HUES64 (cell line): ENCODE measurements around the gene SAG.
"Not testable (repeated sequence)": the region's sequence is repeated elsewhere in the genome, so short reads cannot be mapped to it uniquely, and the experiment has no call there.

Experiments
- H3K27ac ChIP-seq: 2 replicates; pipeline ENCODE4 v1.7.0; 2013; ENCODE audit warnings: low read depth, low read length, inconsistent platforms
- H3K27me3 ChIP-seq: 2 replicates; pipeline ENCODE4 v1.6.1; 2013; ENCODE audit warnings: mild to moderate bottlenecking, low read length; ENCODE audit not compliant: insufficient read depth
- H3K36me3 ChIP-seq: 2 replicates; pipeline ENCODE4 v1.6.1; 2013; ENCODE audit warnings: mild to moderate bottlenecking, low read length; ENCODE audit not compliant: insufficient read depth
- H3K4me1 ChIP-seq: 2 replicates; pipeline ENCODE4 v1.6.1; 2013; ENCODE audit warnings: mild to moderate bottlenecking, low read length, moderate library complexity; ENCODE audit not compliant: insufficient read depth
- H3K4me3 ChIP-seq: 2 replicates; pipeline ENCODE4 v1.5.1; 2013; ENCODE audit warnings: mild to moderate bottlenecking, low read length, moderate library complexity
- H3K9ac ChIP-seq: 2 replicates; pipeline ENCODE4 v1.6.1; 2013; ENCODE audit warnings: mild to moderate bottlenecking, low read depth, low read length
- H3K9me3 ChIP-seq: 2 replicates; pipeline ENCODE4 v1.6.1; 2013; ENCODE audit warnings: low read depth, low read length; ENCODE audit not compliant: insufficient read depth
- WGBS: fragments of 150-250, 120-280 bp; methylation state at CpG from one replicate; pipeline ENCODE4 v1.1.7; 2013; ENCODE audit warnings: missing lambda C conversion rate; 5-methylcytosine and 5-hydroxymethylcytosine counted together

Gene SAG

GRCh38 chr2:233332125-233332524, 24.5 kb downstream of the SAG start:
- no peak overlapping the region for H3K9ac ChIP-seq
- no peaks in the 10 kb centered on the region for H3K9me3 ChIP-seq
- 94% methylated on average over 4 of the region's 4 CpGs for WGBS
- H3K27me3 ChIP-seq: peaks cover 89% of the 10 kb centered on the region
- H3K27ac ChIP-seq: no peak overlapping the region
- no peak overlapping the region for H3K4me3 ChIP-seq
- H3K4me1 ChIP-seq: peaks cover 13% of the 10 kb centered on the region
- H3K36me3 ChIP-seq: no peaks in the 10 kb centered on the region

GRCh38 chr2:233334915-233335314, 27.3 kb downstream of the SAG start:
- 91% methylated on average over 10 of the region's 11 CpGs for WGBS
- H3K27me3 ChIP-seq: peaks cover 80% of the 10 kb centered on the region
- H3K9ac ChIP-seq: no peak overlapping the region
- H3K4me1 ChIP-seq: peaks cover 4% of the 10 kb centered on the region
- H3K27ac ChIP-seq: no peak overlapping the region
- no peaks in the 10 kb centered on the region for H3K9me3 ChIP-seq
- H3K36me3 ChIP-seq: no peaks in the 10 kb centered on the region
- H3K4me3 ChIP-seq: no peak overlapping the region

DNA sequence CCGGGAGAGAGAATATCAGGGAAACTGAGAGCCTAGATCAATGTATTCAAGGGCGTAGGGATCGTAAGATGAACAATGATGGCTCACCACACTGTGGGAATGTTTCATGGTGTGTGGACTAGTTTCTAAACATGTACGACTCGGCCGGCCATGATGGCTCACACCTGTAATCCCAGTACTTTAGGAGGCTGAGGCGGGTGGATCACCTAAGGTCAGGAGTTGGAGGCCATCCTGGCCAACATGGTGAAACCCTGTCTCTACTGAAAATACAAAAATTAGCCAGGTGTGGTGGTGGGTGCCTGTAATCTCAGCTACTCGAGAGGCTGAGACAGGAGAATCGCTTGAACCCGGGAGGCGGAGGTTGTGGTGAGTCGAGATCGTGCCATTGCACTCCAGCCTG, 28.5 kb downstream of the SAG start:
- WGBS: 95% methylated on average over 13 of the region's 13 CpGs
- H3K27ac ChIP-seq: not testable (repeated sequence)

DNA sequence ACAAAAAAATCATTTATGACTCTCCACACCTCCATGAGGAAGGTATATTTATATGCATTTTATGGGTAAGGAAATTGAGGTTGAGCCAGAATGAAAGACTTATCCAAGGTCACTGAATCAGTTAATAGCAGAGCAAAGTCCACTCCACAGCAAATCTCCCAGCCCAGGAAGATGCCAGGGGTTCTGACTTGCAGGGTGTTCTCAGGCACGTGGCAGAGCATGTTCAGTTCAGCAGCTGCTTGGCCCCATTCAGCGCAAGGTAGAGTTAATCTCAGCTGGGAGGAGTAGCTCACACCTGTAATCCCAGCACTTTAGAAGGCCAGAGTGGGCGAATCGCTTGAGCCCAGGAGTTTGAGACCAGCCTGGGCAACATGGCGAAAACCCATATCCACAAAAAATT, 28.9 kb downstream of the SAG start:
- H3K27me3 ChIP-seq: peaks cover 63% of the 10 kb centered on the region
- 94% methylated on average over 5 of the region's 5 CpGs for WGBS
- H3K4me1 ChIP-seq: no peaks in the 10 kb centered on the region
- no peak overlapping the region for H3K27ac ChIP-seq
- H3K4me3 ChIP-seq: no peak overlapping the region
- no peaks in the 10 kb centered on the region for H3K9me3 ChIP-seq
- no peak overlapping the region for H3K9ac ChIP-seq
- no peaks in the 10 kb centered on the region for H3K36me3 ChIP-seq

More for the DNA sequence above, 28.5 kb downstream of the SAG start:
- H3K9me3 ChIP-seq, H3K4me1 ChIP-seq, H3K36me3 ChIP-seq, H3K4me3 ChIP-seq, H3K9ac ChIP-seq: not testable (repeated sequence)
- peaks cover 68% of the 10 kb centered on the region for H3K27me3 ChIP-seq

DNA sequence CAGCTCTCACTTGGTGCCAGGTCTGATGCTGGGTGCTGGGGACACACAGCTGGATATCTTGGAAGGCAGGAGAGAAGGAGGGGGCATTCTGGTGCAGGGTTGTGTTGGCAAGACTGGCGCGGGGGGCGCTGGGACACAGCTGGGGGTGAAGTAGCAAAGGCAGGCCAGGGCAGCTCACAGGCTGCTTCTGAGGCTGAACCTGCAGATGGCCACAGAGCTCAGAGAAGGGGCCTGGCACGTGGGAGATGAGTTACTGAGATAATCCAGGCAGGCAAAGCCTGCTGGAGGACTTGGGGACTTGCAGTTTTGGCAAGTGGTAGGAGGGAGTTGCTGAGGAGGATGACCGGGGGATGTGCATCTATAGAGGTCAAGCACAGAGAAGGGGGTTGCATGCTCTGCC, 30.4 kb downstream of the SAG start:
- Histone ChIP-seq H3K4me1 (no peaks in the 10 kb centered on the region), H3K9me3 (no peaks in the 10 kb centered on the region), H3K27me3 (peaks cover 50% of the 10 kb centered on the region), H3K36me3 (no peaks in the 10 kb centered on the region), H3K27ac (no peak overlapping the region), H3K9ac (no peak overlapping the region), H3K4me3 (no peak overlapping the region)
- 80% methylated on average over 5 of the region's 5 CpGs for WGBS

DNA sequence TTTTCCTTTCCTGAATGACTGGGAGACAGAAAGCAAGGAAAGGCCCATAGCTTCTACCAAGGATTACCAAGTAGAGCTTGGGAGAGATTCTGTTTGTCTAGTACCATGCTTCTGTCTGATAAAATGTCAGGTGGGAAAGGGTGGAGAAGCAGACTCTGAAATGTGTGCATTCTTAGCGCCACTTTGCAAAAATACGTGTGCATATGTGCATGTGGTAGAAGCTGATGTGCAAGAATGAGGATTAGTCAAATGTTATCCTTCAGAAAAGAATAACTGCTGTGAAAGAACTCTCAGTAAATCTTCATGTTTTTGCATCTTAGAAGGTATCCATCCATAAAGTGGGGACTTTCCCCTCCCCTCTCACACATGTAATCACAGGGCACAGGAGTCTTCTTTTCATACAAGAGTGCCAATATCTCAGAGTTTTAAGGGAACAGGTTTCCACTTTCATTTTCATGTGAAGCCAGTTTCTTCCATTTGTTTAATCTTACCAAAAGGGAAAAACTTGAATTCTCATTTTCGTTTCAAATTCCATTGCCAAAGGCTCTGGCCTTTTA, 31.3 kb downstream of the SAG start:
- no peak overlapping the region for H3K9ac ChIP-seq
- WGBS: 87% methylated on average over 3 of the region's 3 CpGs
- H3K27me3 ChIP-seq: peaks cover 41% of the 10 kb centered on the region
- H3K36me3 ChIP-seq: no peaks in the 10 kb centered on the region
- no peaks in the 10 kb centered on the region for H3K9me3 ChIP-seq
- H3K27ac ChIP-seq: no peak overlapping the region
- H3K4me3 ChIP-seq: no peak overlapping the region
- H3K4me1 ChIP-seq: no peaks in the 10 kb centered on the region

- Histone ChIP-seq H3K9ac (no peak overlapping the region), H3K4me1 (no peaks in the 10 kb centered on the region), H3K27me3 (peaks cover 36% of the 10 kb centered on the region), H3K9me3 (no peaks in the 10 kb centered on the region), H3K27ac (no peak overlapping the region), H3K36me3 (no peaks in the 10 kb centered on the region), H3K4me3 (no peak overlapping the region)
- 82% methylated on average over 3 of the region's 3 CpGs for WGBS
Measured at GRCh38 chr2:233339427-233339826, 31.8 kb downstream of the SAG start.

DNA sequence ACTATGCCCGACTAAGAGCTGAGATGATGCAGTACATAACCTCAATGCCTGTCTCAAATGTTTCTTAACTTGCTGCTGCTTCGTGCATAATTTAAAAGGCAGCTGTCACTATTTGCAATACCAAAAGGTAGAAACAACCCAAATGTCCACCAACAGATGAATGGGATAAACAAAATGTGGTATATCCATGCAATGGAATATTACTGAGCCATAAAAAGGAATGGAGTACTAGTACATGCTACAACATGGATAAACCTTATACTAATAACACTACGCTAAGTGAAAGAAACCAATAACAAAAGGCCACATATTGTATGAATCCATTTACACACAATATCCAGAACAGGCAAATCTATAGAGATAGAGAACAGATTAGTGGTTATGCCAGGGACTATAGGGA, 33.7 kb downstream of the SAG start:
- H3K27ac ChIP-seq: no peak overlapping the region
- no peak overlapping the region for H3K9ac ChIP-seq
- 84% methylated on average over 3 of the region's 3 CpGs for WGBS
- H3K4me3 ChIP-seq: no peak overlapping the region
- H3K9me3 ChIP-seq: no peaks in the 10 kb centered on the region
- peaks cover 20% of the 10 kb centered on the region for H3K27me3 ChIP-seq
- no peaks in the 10 kb centered on the region for H3K36me3 ChIP-seq
- no peaks in the 10 kb centered on the region for H3K4me1 ChIP-seq

- H3K36me3 ChIP-seq: no peaks in the 10 kb centered on the region
- H3K4me1 ChIP-seq: no peaks in the 10 kb centered on the region
- no peaks in the 10 kb centered on the region for H3K9me3 ChIP-seq
- H3K27ac ChIP-seq: no peak overlapping the region
- H3K9ac ChIP-seq: no peak overlapping the region
- 90% methylated on average over 5 of the region's 5 CpGs for WGBS
- H3K4me3 ChIP-seq: no peak overlapping the region
- peaks cover 16% of the 10 kb centered on the region for H3K27me3 ChIP-seq
Measured at GRCh38 chr2:233342301-233342700, 34.7 kb downstream of the SAG start.

GRCh38 chr2:233343171-233343705, 35.6 kb downstream of the SAG start:
- no peak overlapping the region for H3K27ac ChIP-seq
- 95% methylated on average over 13 of the region's 15 CpGs for WGBS

GRCh38 chr2:233346376-233346775, 38.8 kb downstream of the SAG start:
- Histone ChIP-seq H3K27ac (no peak overlapping the region), H3K27me3 (no peaks in the 10 kb centered on the region), H3K9me3 (no peaks in the 10 kb centered on the region), H3K4me3 (no peak overlapping the region), H3K36me3 (no peaks in the 10 kb centered on the region), H3K9ac (no peak overlapping the region), H3K4me1 (peaks cover 6% of the 10 kb centered on the region; the same call in 1 of the 2 replicates)
- 92% methylated on average over 12 of the region's 12 CpGs for WGBS

More at GRCh38 chr2:233343171-233343705, 35.6 kb downstream of the SAG start:
- H3K9ac ChIP-seq: no peak overlapping the region
- peaks cover 7% of the 10 kb centered on the region; the same call in 1 of the 2 replicates for H3K27me3 ChIP-seq
- H3K4me3 ChIP-seq: no peak overlapping the region
- H3K9me3 ChIP-seq: no peaks in the 10 kb centered on the region
- H3K36me3 ChIP-seq: no peaks in the 10 kb centered on the region
- no peaks in the 10 kb centered on the region for H3K4me1 ChIP-seq

GRCh38 chr2:233346930-233347329, 39.3 kb downstream of the SAG start:
- no peaks in the 10 kb centered on the region for H3K27me3 ChIP-seq
- H3K4me1 ChIP-seq: peaks cover 6% of the 10 kb centered on the region; the same call in 1 of the 2 replicates
- no peak overlapping the region for H3K27ac ChIP-seq
- WGBS: 91% methylated on average over 9 of the region's 9 CpGs
- no peaks in the 10 kb centered on the region for H3K36me3 ChIP-seq
- no peak overlapping the region for H3K4me3 ChIP-seq
- no peak overlapping the region for H3K9ac ChIP-seq
- H3K9me3 ChIP-seq: no peaks in the 10 kb centered on the region
